HepG2 (cell line): ENCODE measurements around the gene GADD45B. TPM values are rescaled to one million over a fixed set of nuclear protein-coding genes. Genes with fewer than 3 reads are reported as not detected.

Experiments used
- CBX1 ChIP-seq: IDR thresholded peaks from one replicate; pipeline ENCODE4 v1.6.1; 2016; ENCODE audit warnings: antibody characterized with exemption, low read depth
- ERF ChIP-seq: IDR thresholded peaks from 2 replicates; pipeline ENCODE4 v1.6.1; 2018; ENCODE audit warnings: missing biosample characterization, missing genetic modification reagents
- ESRRA ChIP-seq: sonication (generic); formaldehyde crosslinking; IDR thresholded peaks from 2 replicates; pipeline ENCODE4 v1.5.1; 2020; ENCODE audit warnings: mild to moderate bottlenecking, low read depth, missing genetic modification reagents
- HOXD1 ChIP-seq: sonication (generic); formaldehyde crosslinking; IDR thresholded peaks from 2 replicates; pipeline ENCODE4 v1.5.0; 2020; ENCODE audit warnings: missing genetic modification reagents
- IRF9 ChIP-seq: sonication (generic); formaldehyde crosslinking; IDR thresholded peaks from 2 replicates; pipeline ENCODE4 v1.8.0; 2022; ENCODE audit warnings: missing genetic modification reagents, mild to moderate bottlenecking, borderline replicate concordance
- KDM2A ChIP-seq: sonication (generic); formaldehyde crosslinking; IDR thresholded peaks from 2 replicates; pipeline ENCODE4 v1.4.0; 2020; ENCODE audit warnings: low read depth, missing genetic modification reagents, borderline replicate concordance
- NCOA1 ChIP-seq: sonication (generic); formaldehyde crosslinking; IDR thresholded peaks from 2 replicates; pipeline ENCODE4 v1.9.0; 2021; ENCODE audit warnings: missing genetic modification reagents
- PAX8 ChIP-seq: sonication (generic); formaldehyde crosslinking; IDR thresholded peaks from 2 replicates; pipeline ENCODE4 v1.8.0; 2022; ENCODE audit warnings: mild to moderate bottlenecking, missing genetic modification reagents, borderline replicate concordance
- PBX2 ChIP-seq: IDR thresholded peaks from 2 replicates; pipeline ENCODE4 v1.6.1; 2016; ENCODE audit warnings: control low read depth
- PBX3 ChIP-seq: sonication (generic); formaldehyde crosslinking; IDR thresholded peaks from 2 replicates; pipeline ENCODE4 v1.8.1; 2023; ENCODE audit warnings: missing genetic modification reagents, inconsistent platforms, borderline replicate concordance
- SKI ChIP-seq: fragments of 450-650 bp; IDR thresholded peaks from one replicate; pipeline ENCODE4 v1.6.1; 2018; ENCODE audit warnings: mild to moderate bottlenecking; ENCODE audit not compliant: partially characterized antibody
- WIZ ChIP-seq: sonication (generic); formaldehyde crosslinking; IDR thresholded peaks from 2 replicates; pipeline ENCODE4 v1.5.1; 2020; ENCODE audit warnings: mild to moderate bottlenecking, missing genetic modification reagents
- ZBTB37 ChIP-seq: sonication (generic); formaldehyde crosslinking; IDR thresholded peaks from 2 replicates; pipeline ENCODE4 v1.4.0; 2020; ENCODE audit warnings: mild to moderate bottlenecking, missing genetic modification reagents
- ZBTB44 ChIP-seq: sonication (generic); formaldehyde crosslinking; IDR thresholded peaks from 2 replicates; pipeline ENCODE4 v1.4.0; 2020; ENCODE audit warnings: missing genetic modification reagents
- ZBTB8A ChIP-seq: sonication (generic); formaldehyde crosslinking; IDR thresholded peaks from 2 replicates; pipeline ENCODE4 v1.4.0; 2020; ENCODE audit warnings: mild to moderate bottlenecking, low read depth, missing genetic modification reagents, borderline replicate concordance
- ZKSCAN8 ChIP-seq: IDR thresholded peaks from 2 replicates; pipeline ENCODE4 v1.6.1; 2016; ENCODE audit warnings: borderline replicate concordance, missing genetic modification reagents, missing compliant biosample characterization
- ZNF383 ChIP-seq: sonication (generic); formaldehyde crosslinking; IDR thresholded peaks from 2 replicates; pipeline ENCODE4 v1.4.0; 2020; ENCODE audit warnings: missing genetic modification reagents, mild to moderate bottlenecking, borderline replicate concordance
- ZNF501 ChIP-seq: sonication (generic); formaldehyde crosslinking; IDR thresholded peaks from 2 replicates; pipeline ENCODE4 v1.5.1; 2020; ENCODE audit warnings: mild to moderate bottlenecking, moderate library complexity, missing genetic modification reagents
- ZNF530 ChIP-seq: sonication (generic); formaldehyde crosslinking; IDR thresholded peaks from 2 replicates; pipeline ENCODE4 v1.5.0; 2020; ENCODE audit warnings: low read depth, mild to moderate bottlenecking, missing genetic modification reagents
- ZNF7 ChIP-seq: IDR thresholded peaks from 2 replicates; pipeline ENCODE4 v1.6.1; 2016; ENCODE audit warnings: missing biosample characterization, missing genetic modification reagents
- ZNF768 ChIP-seq: sonication (generic); formaldehyde crosslinking; IDR thresholded peaks from 2 replicates; pipeline ENCODE4 v1.4.0; 2020; ENCODE audit warnings: missing genetic modification reagents
- ZSCAN25 ChIP-seq: sonication (generic); formaldehyde crosslinking; IDR thresholded peaks from 2 replicates; pipeline ENCODE4 v1.8.0; 2022; ENCODE audit warnings: mild to moderate bottlenecking, missing genetic modification reagents
- polyA plus RNA-seq, 8 experiments: library from polyadenylated mRNA; depleted of rRNA in 3 of 8; stranded (reverse) in 7 of 8; unstranded in 1 of 8; fragments of >200 nt; fragmentation: Illumina TruSeq in 4 of 8; extraction: Trizol in 4 of 8; gene quantifications; 2 replicates each; pipeline versions ENCODE4 v1.2.1 to v1.2.3, GENCODE V29; 2011 to 2016; ENCODE audit warnings: low read depth in 4 of 8, missing spikeins in 1 of 8, mixed read lengths in 1 of 8; ENCODE audit not compliant: insufficient read depth in 1 of 8
- total RNA-seq, 5 experiments: library from RNA; depleted of rRNA; stranded (reverse); fragments of >200 nt; fragmentation: Illumina TruSeq; extraction: Trizol; gene quantifications; 2 replicates each; pipeline ENCODE4 v1.2.3, GENCODE V29; 2016; ENCODE audit warnings: low read depth in 1 of 5

GADD45B gene
- total and polyA plus RNA-seq, 2 of the 13 experiments (the other 11 are each of a cell fraction or from before 2014, with no cell fraction given): 4.6 to 34.1 TPM

- no peak for TF ChIP-seq PBX3 (CRISPR knock-in tag)
- no peak for TF ChIP-seq NCOA1 (CRISPR knock-in tag)
- 0 out of 2 replicates have a peak, but pooled peaks have one; percentile 32 for TF ChIP-seq ZNF501 (CRISPR knock-in tag)
- no peak for TF ChIP-seq ZNF383 (CRISPR knock-in tag)
- no peak for TF ChIP-seq SKI
- TF ChIP-seq ZKSCAN8 (CRISPR knock-in tag): no peak
- TF ChIP-seq ESRRA (CRISPR knock-in tag): no peak
- TF ChIP-seq ERF: no peak
- no peak for TF ChIP-seq ZBTB8A (CRISPR knock-in tag)
- TF ChIP-seq ZNF7 (CRISPR knock-in tag): no peak
- no peak for TF ChIP-seq CBX1
- TF ChIP-seq ZBTB44 (CRISPR knock-in tag): no peak
- no peak for TF ChIP-seq PBX2 (CRISPR knock-in tag)
- TF ChIP-seq IRF9 (CRISPR knock-in tag): no peak
- TF ChIP-seq PAX8 (CRISPR knock-in tag): no peak
- no peak for TF ChIP-seq ZNF530 (CRISPR knock-in tag)
- TF ChIP-seq HOXD1 (CRISPR knock-in tag): no peak
- no peak for TF ChIP-seq ZNF768
- peak; percentile 90 for TF ChIP-seq ZSCAN25 (CRISPR knock-in tag)
- TF ChIP-seq KDM2A (CRISPR knock-in tag): peak; percentile 28; the same call in 1 of the 2 replicates
- no peak for TF ChIP-seq WIZ (CRISPR knock-in tag)
- TF ChIP-seq ZBTB37: no peak
Observed at GRCh38 chr19:2503521-2504109, 27.7 kb downstream of the GADD45B start (continued).
